Mesothelial cell of epicardium (in vitro differentiated cells): ENCODE measurements around the gene PRSS57. TPM values are rescaled to one million over a fixed set of nuclear protein-coding genes. Genes with fewer than 3 reads are reported as not detected.
"Not testable (repeated sequence)": the region's sequence is repeated elsewhere in the genome, so short reads cannot be mapped to it uniquely, and the experiment has no call there.

Experiments used
- DNase-seq, 2 experiments: peaks; one replicate each; pipeline ENCODE4 v3.0.0; 2021; ENCODE audit warnings: low spot score in 2 of 2; ENCODE audit not compliant: unreplicated experiment in 2 of 2
- H3K27ac Mint-ChIP-seq: 2 replicates; pipeline ENCODE4 v1.8.0; 2021; ENCODE audit warnings: mixed read lengths
- H3K27me3 Mint-ChIP-seq: 2 replicates; pipeline ENCODE4 v1.8.0; 2021; ENCODE audit warnings: low read depth, mixed read lengths
- H3K36me3 Mint-ChIP-seq: 2 replicates; pipeline ENCODE4 v1.8.0; 2021; ENCODE audit warnings: mixed read lengths
- H3K4me1 Mint-ChIP-seq: 2 replicates; pipeline ENCODE4 v1.8.0; 2021; ENCODE audit warnings: mixed read lengths
- H3K4me3 Mint-ChIP-seq: 2 replicates; pipeline ENCODE4 v1.8.0; 2021; ENCODE audit warnings: mild to moderate bottlenecking, moderate library complexity, mixed read lengths
- H3K9me3 Mint-ChIP-seq: 2 replicates; pipeline ENCODE4 v1.8.0; 2021; ENCODE audit warnings: mixed read lengths
- total RNA-seq: library from RNA; stranded (reverse); gene quantifications from 3 replicates; pipeline ENCODE4 v1.2.1, GENCODE V29; 2021
- TF ChIP-seq, protein P1 (sequence below): fragments of 200-600 bp; sonication (generic); IDR thresholded peaks from one replicate; pipeline ENCODE4 v1.5.0; 2021; ENCODE audit warnings: antibody characterized with exemption; ENCODE audit not compliant: unreplicated experiment

Gene PRSS57
- not detected in 3 replicates for total RNA-seq

DNA sequence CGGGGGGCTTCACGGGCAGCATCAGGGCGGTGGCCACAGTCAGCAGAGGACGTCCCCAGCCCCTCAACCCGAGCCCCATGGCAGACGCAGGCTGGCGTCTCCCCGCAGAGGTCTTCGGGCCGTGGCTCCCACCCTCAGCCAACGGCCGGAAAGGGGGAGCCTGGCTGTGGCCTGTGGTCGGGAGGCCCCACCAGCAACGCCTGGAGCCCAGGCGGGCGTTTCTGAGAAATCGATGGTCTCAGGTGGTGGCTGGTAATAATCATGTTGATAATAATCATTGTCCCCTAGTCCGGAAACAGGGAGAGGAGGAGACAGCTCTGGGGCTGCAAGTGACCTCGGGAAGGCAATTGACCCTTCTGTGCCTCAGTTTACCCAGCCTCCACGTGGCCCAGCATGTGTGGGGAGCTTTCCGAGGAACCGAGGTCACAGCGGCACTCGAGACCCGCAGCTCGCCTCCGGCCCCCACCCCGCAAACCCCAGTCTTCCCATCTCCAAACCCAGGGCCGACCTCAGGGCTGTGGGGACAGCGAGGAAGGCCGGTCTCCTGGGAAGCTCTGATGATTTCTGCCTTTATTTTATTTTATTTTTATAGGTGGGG lies at the start of gene PRSS57:
Gene PRSS57 (minus strand): TSS at position 101 of the 598 bp plus-strand sequence. CDS start 22 bp downstream, at position 79.
- TF ChIP-seq, protein P1, sequence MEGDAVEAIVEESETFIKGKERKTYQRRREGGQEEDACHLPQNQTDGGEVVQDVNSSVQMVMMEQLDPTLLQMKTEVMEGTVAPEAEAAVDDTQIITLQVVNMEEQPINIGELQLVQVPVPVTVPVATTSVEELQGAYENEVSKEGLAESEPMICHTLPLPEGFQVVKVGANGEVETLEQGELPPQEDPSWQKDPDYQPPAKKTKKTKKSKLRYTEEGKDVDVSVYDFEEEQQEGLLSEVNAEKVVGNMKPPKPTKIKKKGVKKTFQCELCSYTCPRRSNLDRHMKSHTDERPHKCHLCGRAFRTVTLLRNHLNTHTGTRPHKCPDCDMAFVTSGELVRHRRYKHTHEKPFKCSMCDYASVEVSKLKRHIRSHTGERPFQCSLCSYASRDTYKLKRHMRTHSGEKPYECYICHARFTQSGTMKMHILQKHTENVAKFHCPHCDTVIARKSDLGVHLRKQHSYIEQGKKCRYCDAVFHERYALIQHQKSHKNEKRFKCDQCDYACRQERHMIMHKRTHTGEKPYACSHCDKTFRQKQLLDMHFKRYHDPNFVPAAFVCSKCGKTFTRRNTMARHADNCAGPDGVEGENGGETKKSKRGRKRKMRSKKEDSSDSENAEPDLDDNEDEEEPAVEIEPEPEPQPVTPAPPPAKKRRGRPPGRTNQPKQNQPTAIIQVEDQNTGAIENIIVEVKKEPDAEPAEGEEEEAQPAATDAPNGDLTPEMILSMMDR = no peak
- no peak for DNase-seq
- H3K9me3 Mint-ChIP-seq = no peaks in the 10 kb centered on the region
- no peaks in the 10 kb centered on the region for H3K4me1 Mint-ChIP-seq
- no peak within 1 kb of the TSS for H3K27ac Mint-ChIP-seq
- H3K36me3 Mint-ChIP-seq = no peaks in the 10 kb centered on the region
- H3K4me3 Mint-ChIP-seq = no peak within 1 kb of the TSS
- no peaks in the 10 kb centered on the region for H3K27me3 Mint-ChIP-seq

GRCh38 chr19:743168-743687 lies 48.0 kb upstream of the PRSS57 start:
- no peak overlapping the region for H3K27ac Mint-ChIP-seq
- no peaks in the 10 kb centered on the region for H3K27me3 Mint-ChIP-seq
- no peak for DNase-seq
- peaks cover 4% of the 10 kb centered on the region for H3K9me3 Mint-ChIP-seq
- no peak overlapping the region for H3K4me3 Mint-ChIP-seq
- peaks cover 11% of the 10 kb centered on the region for H3K36me3 Mint-ChIP-seq
- no peaks in the 10 kb centered on the region for H3K4me1 Mint-ChIP-seq
- TF ChIP-seq, protein P1 = no peak

GRCh38 chr19:742540-743075 lies 47.4 kb upstream of the PRSS57 start:
- no peak overlapping the region for H3K4me3 Mint-ChIP-seq
- peaks cover 11% of the 10 kb centered on the region for H3K36me3 Mint-ChIP-seq
- H3K27me3 Mint-ChIP-seq = no peaks in the 10 kb centered on the region
- no peaks in the 10 kb centered on the region for H3K4me1 Mint-ChIP-seq
- DNase-seq = no peak
- no peak overlapping the region for H3K27ac Mint-ChIP-seq
- TF ChIP-seq, protein P1 = no peak
- peaks cover 4% of the 10 kb centered on the region for H3K9me3 Mint-ChIP-seq

DNA sequence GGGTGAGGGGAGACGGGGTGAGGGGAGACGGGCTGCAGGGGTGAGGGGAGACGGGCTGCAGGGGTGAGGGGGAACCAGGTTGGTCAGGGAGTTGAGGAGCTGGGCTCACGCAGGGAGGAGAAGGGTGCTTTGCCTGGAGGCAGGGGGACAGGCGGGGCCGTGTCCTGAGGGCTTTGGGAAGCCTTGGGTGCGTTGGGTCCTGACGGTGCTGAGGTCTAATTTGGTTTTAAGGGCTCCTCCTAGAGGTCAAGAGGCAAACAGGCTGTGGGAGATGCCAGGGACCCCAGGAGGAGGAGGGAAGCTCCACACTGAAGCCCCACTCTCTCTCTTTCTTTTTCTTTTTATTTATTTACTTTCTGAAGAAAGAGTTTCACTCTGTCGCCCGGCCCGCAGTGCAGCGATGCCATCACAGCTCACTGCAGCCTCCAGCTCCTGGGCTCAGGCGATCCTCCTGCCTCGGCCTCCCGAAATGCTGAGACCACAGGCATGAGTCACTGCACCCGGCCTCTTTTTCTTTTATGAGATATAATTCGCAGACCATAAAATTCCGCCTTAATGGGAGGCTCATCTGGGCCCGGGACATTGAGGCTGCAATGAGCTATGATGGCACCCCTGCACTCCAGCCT lies 46.4 kb upstream of the PRSS57 start:
- H3K4me3 Mint-ChIP-seq = no peak overlapping the region
- H3K36me3 Mint-ChIP-seq = peaks cover 16% of the 10 kb centered on the region
- peaks cover 4% of the 10 kb centered on the region for H3K9me3 Mint-ChIP-seq

GRCh38 chr19:740816-741505 lies 45.7 kb upstream of the PRSS57 start:
- not testable (repeated sequence) for H3K27me3 Mint-ChIP-seq, H3K27ac Mint-ChIP-seq, H3K4me3 Mint-ChIP-seq, H3K9me3 Mint-ChIP-seq, H3K4me1 Mint-ChIP-seq, DNase-seq
- peaks cover 14% of the 10 kb centered on the region for H3K36me3 Mint-ChIP-seq

More for the DNA sequence above, 46.4 kb upstream of the PRSS57 start:
- TF ChIP-seq, protein P1 = no peak
- H3K4me1 Mint-ChIP-seq = no peaks in the 10 kb centered on the region
- H3K27me3 Mint-ChIP-seq = no peaks in the 10 kb centered on the region
- no peak for DNase-seq
- no peak overlapping the region for H3K27ac Mint-ChIP-seq
